MCF 10A (cell line): ENCODE results near the gene MYMX. TPM values are rescaled to one million over a fixed set of nuclear protein-coding genes. Genes with fewer than 3 reads are reported as not detected.

Experiments used
- BruUV-seq: library from RNA; stranded (reverse); fragments of 400-500 nt; replicated peaks from 2 replicates; lab custom pipeline; 2021; lab: Mats Ljungman, UMichigan
- CTCF ChIA-PET: fragments of 300-600 bp; sonication (Branson Sonifier 250); formaldehyde crosslinking; extraction: SDS; loops from one replicate; lab custom pipeline; 2021; ENCODE audit warnings: antibody characterized with exemption, inconsistent platforms; lab: Yijun Ruan, JAX
- POLR2A ChIA-PET: fragments of 300-600, 350-650 bp; sonication (Branson Sonifier 250); formaldehyde crosslinking; extraction: SDS; loops from one replicate; lab custom pipeline; 2020; ENCODE audit warnings: antibody characterized with exemption, inconsistent platforms; lab: Yijun Ruan, JAX
- DNase-seq: peaks from one replicate; pipeline ENCODE4 v3.0.0-alpha.2; 2018; ENCODE audit not compliant: unreplicated experiment
- H3K27ac Mint-ChIP-seq: one replicate; pipeline ENCODE4 v1.8.0; 2022; ENCODE audit warnings: mild to moderate bottlenecking, low read depth, mixed read lengths; ENCODE audit not compliant: unreplicated experiment
- H3K27me3 Mint-ChIP-seq: one replicate; pipeline ENCODE4 v1.8.0; 2022; ENCODE audit warnings: mixed read lengths; ENCODE audit not compliant: insufficient read depth, unreplicated experiment
- H3K36me3 Mint-ChIP-seq: one replicate; pipeline ENCODE4 v1.8.0; 2022; ENCODE audit warnings: mild to moderate bottlenecking, moderate library complexity, mixed read lengths; ENCODE audit not compliant: insufficient read depth, unreplicated experiment
- H3K4me1 Mint-ChIP-seq: one replicate; pipeline ENCODE4 v1.8.0; 2022; ENCODE audit warnings: mixed read lengths; ENCODE audit not compliant: insufficient read depth, unreplicated experiment
- H3K4me3 Mint-ChIP-seq: one replicate; pipeline ENCODE4 v1.8.0; 2022; ENCODE audit warnings: mild to moderate bottlenecking, moderate library complexity, mixed read lengths; ENCODE audit not compliant: unreplicated experiment
- H3K9me3 Mint-ChIP-seq: one replicate; pipeline ENCODE4 v1.8.0; 2022; ENCODE audit warnings: mixed read lengths; ENCODE audit not compliant: unreplicated experiment
- CTCF ChIP-seq: fragments of 200-600 bp; IDR thresholded peaks from one replicate; pipeline ENCODE4 v1.8.0; 2022; ENCODE audit warnings: antibody characterized with exemption, mild to moderate bottlenecking; ENCODE audit not compliant: unreplicated experiment
- intact Hi-C: fragments of 100-400 bp; cut with micrococcal nuclease; formaldehyde crosslinking; loops from 2 replicates; pipeline ENCODE4 v1.14.1; 2022
- total RNA-seq: library from RNA; stranded (reverse); gene quantifications from 2 replicates; pipeline ENCODE4 v1.2.3, GENCODE V29; 2022

MYMX gene
- total RNA-seq, 1 experiment from 2014 or later, result not detected

- peaks cover 64% of the 10 kb centered on the region for H3K36me3 Mint-ChIP-seq
Measured at GRCh38 chr6:44255871-44256774, 39.4 kb downstream of the MYMX start.

GRCh38 chr6:44256775-44257024 is 40.0 kb downstream of the MYMX start:
- BruUV-seq, result no TSS peak
- intact Hi-C loops, result loop anchor here (1.0 kb wide), 2 partner anchors 10 to 35 kb away; no protein-coding TSS in a partner anchor
- TF ChIP-seq CTCF, result no peak
- peaks cover 58% of the 10 kb centered on the region for H3K36me3 Mint-ChIP-seq
- ChIA-PET CTCF (interaction anchor here (0.6 to 4.5 kb wide), 33 partner anchors 9 to 484 kb away, joined by 3 to 33 read pairs (median 4); partner anchors contain the start of genes AARS2, HSP90AB1 and SLC29A1), POLR2A (interaction anchor here (0.5 to 3.0 kb wide), 20 partner anchors 9 to 1511 kb away, joined by 3 to 121 read pairs (median 4); partner anchors contain the start of genes AARS2, HSP90AB1, MAD2L1BP and NFKBIE)
- H3K4me3 Mint-ChIP-seq, result peak overlapping the region; percentile 84
- no peak for DNase-seq
- peaks cover 54% of the 10 kb centered on the region for H3K4me1 Mint-ChIP-seq
- peak overlapping the region; percentile 57 for H3K27ac Mint-ChIP-seq
- no peaks in the 10 kb centered on the region for H3K27me3 Mint-ChIP-seq
- no peaks in the 10 kb centered on the region for H3K9me3 Mint-ChIP-seq

More at GRCh38 chr6:44255871-44256774, 39.4 kb downstream of the MYMX start:
- intact Hi-C loops, result loop anchor here (1.0 kb wide), 1 partner anchor 10 kb away; no protein-coding TSS in a partner anchor
- CTCF ChIA-PET, result interaction anchor here (0.6 to 4.5 kb wide), 32 partner anchors 8 to 585 kb away, joined by 3 to 33 read pairs (median 4); partner anchors contain the start of genes AARS2, HSP90AB1 and SLC29A1
- POLR2A ChIA-PET, result interaction anchor here (0.7 to 3.0 kb wide), 20 partner anchors 9 to 620 kb away, joined by 3 to 121 read pairs (median 4); partner anchors contain the start of genes AARS2, HSP90AB1, MAD2L1BP and NFKBIE
- Mint-ChIP-seq H3K9me3 (no peaks in the 10 kb centered on the region), H3K27me3 (no peaks in the 10 kb centered on the region), H3K4me1 (peaks cover 56% of the 10 kb centered on the region), H3K4me3 (peak overlapping the region; percentile 84), H3K27ac (peak overlapping the region; percentile 59)
- no peak for DNase-seq
- TF ChIP-seq CTCF, result no peak
- no TSS peak for BruUV-seq

GRCh38 chr6:44257025-44257752 is 40.5 kb downstream of the MYMX start, which contains the start of gene SLC35B2:
SLC35B2 (minus strand) TSS chr6:44257528; CDS start chr6:44257410, 118 bp downstream.
- peak within 1 kb of the TSS; percentile 84 for H3K4me3 Mint-ChIP-seq
- H3K4me1 Mint-ChIP-seq, result peaks cover 50% of the 10 kb centered on the region
- no TSS peak for BruUV-seq
- ChIA-PET POLR2A (interaction anchor here (0.5 to 3.0 kb wide), 19 partner anchors 8 to 1511 kb away, joined by 3 to 121 read pairs (median 4); partner anchors contain the start of genes AARS2, HSP90AB1, MAD2L1BP and NFKBIE), CTCF (interaction anchor here (0.6 to 4.5 kb wide), 31 partner anchors 9 to 480 kb away, joined by 3 to 33 read pairs (median 4); partner anchors contain the start of genes AARS2, HSP90AB1 and SLC29A1)
- no peaks in the 10 kb centered on the region for H3K9me3 Mint-ChIP-seq
- intact Hi-C loops, result loop anchor here (1.0 kb wide), 1 partner anchor 36 kb away; no protein-coding TSS in a partner anchor
- peaks cover 53% of the 10 kb centered on the region for H3K36me3 Mint-ChIP-seq
- peak within 1 kb of the TSS; percentile 57 for H3K27ac Mint-ChIP-seq
- TF ChIP-seq CTCF, result peak; percentile 78
- no peaks in the 10 kb centered on the region for H3K27me3 Mint-ChIP-seq
- peak; percentile 47 for DNase-seq
